DMS114 treated with DMSO at 0.1 percent for 48 hours (cell line): ENCODE measurements around the gene ZNF503.

Experiments used
- DNase-seq: peaks from one replicate; lab custom pipeline; 2025; ENCODE audit not compliant: unreplicated experiment; lab: John Stamatoyannopoulos, UW

ZNF503 gene

GRCh38 chr10:75431180-75432111, 29.9 kb upstream of the ZNF503 start, which contains the start of gene LRMDA:
Gene LRMDA, plus strand, starts transcription at chr10:75431624.
- DNase-seq = no peak

DNA sequence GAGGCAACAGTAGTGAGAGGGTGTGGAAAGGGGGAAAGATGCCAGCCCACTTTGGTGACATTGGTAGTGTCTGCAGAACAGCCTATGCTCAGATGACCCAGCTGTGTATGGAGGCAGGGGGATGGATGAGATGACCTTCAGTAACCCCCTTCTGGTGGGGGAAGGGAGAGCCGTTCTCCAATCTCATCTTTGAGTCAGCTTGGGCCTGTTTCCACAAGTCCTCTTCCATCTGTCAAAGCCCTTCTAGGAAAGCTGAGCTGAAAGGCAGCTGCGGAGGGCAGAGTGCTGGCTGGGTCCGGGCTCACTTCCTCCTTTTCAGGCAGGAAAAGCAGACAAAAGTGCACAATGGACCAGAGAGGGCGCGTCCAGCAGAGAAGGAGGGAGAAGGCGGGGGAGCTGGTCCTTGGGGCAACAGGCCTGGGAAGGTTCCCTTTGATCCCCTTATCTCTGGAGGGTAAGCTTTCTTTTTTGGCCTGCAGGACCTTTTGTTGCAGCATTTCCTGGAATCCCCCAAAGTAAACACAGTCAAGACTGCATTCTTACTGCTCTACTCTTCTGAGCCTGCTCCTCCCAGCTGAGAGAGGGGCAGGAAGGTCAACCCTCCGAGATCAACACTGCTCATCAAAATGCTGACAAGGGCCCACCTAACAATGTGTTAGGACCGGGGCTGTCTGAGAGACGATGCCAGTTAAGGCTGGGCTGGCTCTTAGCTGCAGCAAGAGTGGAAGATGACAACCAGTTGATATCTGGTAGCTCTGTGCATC, 28.6 kb upstream of the ZNF503 start:
- DNase-seq = no peak

DNA sequence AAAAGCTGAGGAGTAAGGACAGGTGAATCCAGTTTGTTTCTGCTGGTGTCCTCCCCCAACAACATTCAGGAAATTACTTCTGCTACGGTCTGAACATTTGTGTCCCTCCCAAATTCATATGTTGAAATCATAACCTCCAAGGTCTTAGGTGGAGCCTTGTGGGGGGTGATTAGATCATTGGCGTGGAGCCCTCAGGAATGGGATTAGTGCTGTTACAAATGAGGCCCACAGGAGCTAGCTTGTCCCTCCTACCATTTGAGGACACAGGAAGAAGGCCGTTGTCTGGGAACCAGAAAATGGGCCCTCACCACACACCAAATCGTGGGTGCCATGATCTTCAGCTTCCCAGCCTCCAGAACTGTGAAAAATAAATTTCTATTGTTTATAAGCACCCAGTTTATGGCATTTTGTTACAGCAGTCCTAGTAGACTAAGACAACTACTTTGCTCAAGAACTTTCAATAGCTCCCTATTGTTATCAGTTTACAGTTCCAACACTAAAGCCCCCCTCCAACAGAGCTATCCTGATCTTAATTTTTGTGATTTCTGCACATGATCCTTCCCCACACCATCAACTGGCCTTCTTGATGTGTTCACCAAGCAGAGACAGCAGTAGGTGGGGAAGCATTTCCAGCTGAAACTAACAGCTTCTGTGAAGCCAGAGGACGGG, 27.7 kb upstream of the ZNF503 start:
- no peak for DNase-seq

- DNase-seq = peak; percentile 7
Observed at GRCh38 chr10:75428434-75429158, 27.0 kb upstream of the ZNF503 start.

- no peak for DNase-seq
Observed at GRCh38 chr10:75427951-75428350, 26.4 kb upstream of the ZNF503 start.

- no peak for DNase-seq
Observed at GRCh38 chr10:75426880-75427279, 25.3 kb upstream of the ZNF503 start.

- DNase-seq = no peak
Observed at GRCh38 chr10:75425291-75426079, 23.9 kb upstream of the ZNF503 start.

GRCh38 chr10:75424571-75424970, 23.0 kb upstream of the ZNF503 start:
- no peak for DNase-seq

DNA sequence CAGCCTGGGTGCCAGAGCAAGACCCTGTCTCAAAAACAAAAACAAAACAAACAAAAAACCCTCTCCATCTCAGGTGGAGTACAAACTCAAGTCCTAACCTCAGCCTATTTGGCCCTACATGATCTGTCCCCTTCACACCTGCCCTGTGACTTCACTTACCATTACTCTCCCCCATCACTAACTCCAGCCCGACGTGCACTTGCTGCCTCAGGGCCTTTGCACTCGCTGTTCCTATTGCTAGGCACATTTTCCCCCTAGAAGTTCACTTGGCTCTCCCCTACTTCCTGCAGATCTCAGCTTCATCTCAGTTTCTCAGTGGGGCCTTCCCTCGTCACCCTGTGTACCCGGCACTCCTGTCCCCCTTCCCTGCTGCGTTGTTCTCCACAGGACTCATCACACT, 21.3 kb upstream of the ZNF503 start:
- DNase-seq = no peak

DNA sequence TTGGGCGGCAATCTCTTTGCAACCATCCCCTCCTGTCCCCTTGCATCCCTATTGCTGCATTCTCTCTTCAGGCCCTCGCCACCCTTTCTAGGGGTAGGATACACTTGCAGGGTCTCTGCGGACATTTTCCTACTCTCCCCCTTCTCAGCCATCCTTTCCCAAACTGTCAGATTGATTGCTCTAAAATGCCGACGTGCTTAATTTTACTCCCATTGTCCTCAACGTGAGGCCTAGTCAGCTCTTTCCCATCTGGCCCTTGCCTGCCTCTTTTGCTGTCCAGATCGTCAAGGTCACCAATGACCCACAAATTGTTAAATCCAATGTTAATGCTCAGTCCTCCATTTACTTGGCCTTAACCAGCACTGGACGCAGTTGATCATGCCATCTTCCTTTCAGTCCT, 17.1 kb upstream of the ZNF503 start:
- no peak for DNase-seq

DNA sequence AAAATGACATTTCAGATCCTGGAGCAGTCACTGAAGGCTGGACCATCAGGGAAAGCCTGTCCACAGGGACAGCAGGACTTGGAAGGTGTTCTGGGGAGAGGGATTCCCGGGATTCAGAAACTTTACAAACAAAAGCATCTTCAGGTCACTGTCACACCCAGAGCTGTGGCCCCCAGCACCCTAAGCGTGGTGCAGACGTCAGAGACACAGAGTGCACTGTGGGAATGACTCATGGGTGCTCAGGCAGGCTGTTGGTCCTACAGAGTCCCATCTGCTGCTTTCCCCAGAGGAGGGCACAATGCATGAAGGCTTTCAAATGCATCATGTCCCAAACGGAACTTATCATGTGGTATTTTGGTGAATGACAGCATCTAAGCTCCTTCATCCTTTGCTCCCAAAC, 16.7 kb upstream of the ZNF503 start:
- no peak for DNase-seq

DNA sequence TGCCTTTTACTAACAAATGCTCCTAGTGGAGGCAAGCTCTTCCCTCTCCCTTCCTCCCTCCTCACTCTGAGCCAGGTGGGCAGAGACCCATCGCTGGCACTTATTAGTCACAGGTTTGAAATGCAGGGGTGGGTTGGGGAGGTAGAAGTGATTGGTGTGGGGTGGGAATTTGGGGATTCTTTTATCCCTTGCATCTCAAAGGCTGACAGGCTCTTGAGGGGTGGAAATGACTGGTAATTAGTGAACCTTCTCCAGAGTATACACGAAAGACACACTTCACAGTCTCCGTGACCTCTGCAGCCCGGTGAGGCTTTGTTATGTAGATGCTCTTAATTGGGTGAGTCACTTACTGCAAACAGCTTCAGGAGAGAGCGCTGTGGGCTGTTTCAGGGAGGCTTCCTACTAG, 16.0 kb upstream of the ZNF503 start:
- no peak for DNase-seq

DNA sequence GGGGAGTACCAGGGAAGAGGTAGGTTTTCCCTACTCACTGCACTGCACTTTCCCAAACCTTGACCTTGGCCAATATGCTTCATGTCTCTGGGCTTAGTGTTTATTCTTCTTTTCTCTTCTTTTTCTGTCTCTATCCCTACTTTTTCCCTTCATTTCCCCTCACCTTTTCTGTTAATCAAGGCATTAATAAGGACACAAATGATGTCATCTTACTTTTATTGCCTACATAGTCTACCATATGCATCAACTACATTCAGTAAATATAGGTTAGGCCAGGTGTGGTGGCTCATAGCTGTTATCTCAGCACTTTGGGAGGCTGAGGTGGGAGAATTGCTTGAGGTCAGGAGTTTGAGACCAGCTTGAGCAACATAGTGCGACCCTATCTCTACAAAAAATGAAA, 13.0 kb upstream of the ZNF503 start:
- no peak for DNase-seq

DNA sequence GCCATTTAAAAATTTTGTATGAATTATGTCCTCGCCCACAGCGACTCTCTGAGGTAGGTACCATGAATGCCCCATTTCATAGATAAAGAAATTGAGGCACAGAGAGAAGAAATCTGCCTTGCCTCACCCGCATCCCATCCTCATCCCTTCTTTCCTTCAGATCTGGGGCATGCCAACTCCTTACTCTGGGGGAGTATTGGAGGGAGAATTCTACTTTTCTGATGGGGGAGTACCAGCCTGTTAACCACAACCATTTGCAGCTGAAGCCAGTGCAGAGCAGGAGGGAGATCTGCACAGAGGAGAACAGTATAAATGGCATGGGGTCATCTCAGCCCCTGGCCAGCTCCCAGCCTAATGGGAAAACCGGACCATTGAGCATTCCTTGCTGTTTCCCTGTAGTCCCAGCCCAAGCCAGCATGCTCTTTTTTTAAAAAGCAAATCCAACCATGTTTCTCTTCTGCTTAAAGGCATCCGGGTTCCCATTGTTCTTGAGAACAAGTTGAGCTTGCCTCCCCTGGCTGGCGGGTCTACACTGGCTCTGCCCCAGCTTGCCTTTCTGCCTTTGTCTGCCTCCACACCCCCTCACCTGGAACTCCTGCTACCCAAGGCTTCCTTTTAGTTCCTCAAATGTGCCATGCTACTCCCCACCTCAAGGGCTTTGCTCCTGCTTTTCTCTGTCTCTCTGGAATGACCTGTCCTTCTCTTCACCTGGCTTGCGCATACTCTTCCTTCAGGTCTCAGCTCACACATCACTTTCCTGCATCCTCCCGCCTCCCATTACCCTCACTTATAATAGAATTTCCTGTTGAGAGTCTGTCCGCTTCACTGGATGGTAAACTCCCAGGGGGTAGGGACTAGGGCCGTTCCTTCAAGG, 8.8 kb upstream of the ZNF503 start:
- no peak for DNase-seq

DNA sequence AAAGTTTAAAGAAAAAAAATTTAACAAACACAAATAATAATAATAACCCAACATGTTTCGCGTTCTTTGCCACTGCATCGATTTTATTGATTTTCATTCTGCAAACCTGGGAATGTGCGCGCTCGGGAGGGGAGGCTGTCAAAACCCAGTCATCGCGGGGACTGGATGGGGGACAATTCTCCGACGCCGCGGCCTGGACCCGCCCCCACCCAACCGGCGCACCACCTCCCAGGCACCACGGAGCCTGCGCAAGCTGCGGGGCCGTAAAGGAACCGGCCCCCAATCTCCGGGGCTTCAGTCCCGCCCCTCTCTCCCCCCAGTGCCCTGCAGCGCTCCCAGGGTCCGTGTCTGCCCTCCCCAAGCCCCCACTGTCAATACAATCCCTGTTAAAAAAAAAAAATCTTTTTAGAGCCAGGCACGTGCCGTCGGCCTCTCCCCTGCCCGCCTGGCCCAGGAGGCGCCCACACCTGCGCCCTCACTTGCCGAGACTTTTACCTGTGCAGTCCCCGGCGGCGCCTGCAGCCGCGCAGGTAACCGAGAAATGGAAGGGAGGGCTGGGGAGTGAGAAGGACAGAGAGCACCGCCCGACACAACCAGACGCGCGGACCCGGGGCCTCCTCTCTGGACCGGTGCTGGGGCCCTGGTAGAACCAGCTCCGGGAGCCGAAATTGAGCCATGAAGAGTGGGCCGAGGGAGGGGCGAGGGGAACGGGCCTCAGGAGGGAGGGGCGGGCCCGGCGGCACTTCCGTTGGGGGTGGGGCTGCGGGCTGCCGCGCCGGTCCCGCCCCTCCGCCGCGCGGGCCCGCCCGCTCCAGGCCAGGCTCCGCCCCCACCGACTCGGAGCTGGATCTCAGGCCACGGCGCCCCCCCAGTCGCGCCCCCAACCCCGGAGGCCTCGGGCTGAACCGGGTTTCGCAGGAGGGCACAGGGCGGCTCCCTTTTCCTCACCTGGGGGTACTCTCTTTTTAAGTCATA, 7.6 kb upstream of the ZNF503 start:
- DNase-seq = peak; percentile 66

DNA sequence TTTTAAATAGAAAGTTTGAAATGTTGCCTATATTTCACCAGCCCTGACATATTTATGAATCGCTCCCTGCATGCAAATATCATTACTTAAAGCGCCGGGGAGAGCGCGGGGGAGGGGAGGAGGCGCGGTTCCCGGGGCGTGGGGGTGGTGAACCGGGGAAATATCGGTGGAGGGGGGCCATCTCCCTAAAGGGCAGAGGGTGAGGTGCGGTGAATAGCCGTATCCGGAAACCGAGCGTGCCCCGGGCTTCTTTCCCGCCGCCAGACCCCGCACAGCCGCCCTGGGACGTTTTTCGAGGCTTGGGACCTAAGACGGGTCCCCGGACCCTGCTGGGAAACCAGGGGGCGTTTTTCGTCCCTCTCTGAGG, 6.9 kb upstream of the ZNF503 start:
- DNase-seq = no peak

- peak; percentile 42 for DNase-seq
Observed at GRCh38 chr10:75407713-75408508, 6.3 kb upstream of the ZNF503 start.
